MM.1S (cell line): ENCODE data around the gene AP5B1.

ENCODE experiments used
- EZH2 ChIP-seq: fragments of 300-600 bp; sonication (generic); optimal IDR thresholded peaks from 2 replicates; pipeline ENCODE3; 2017; ENCODE audit warnings: low read depth, mild to moderate bottlenecking, antibody characterized with exemption, low read length, mixed read lengths
- TF ChIP-seq, protein P1 (sequence below): fragments of 300-600 bp; sonication (generic); IDR thresholded peaks from 2 replicates; pipeline ENCODE4 v1.5.1; 2016; ENCODE audit warnings: antibody characterized with exemption, low read length, mixed read lengths

DNA sequence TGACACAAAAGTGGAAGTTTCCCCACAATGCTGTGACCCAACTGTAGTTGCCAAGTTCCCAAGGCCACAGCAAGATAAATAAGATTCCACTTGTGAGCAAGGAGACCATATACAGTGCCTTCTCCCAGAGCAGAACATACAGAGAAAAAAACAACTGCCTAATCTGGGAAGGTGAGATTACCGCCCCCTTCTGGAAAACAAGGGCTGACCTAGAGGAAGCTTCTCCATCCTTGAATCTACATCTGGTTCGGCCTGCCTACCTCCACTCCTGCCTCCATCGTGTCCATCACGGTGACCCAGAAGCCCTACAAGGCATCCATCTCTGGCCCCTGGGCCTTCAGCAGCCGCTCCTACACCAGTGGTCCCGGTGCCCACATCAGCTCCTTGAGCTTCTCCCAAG lies 54.1 kb downstream of the AP5B1 start:
- TF ChIP-seq, protein P1, sequence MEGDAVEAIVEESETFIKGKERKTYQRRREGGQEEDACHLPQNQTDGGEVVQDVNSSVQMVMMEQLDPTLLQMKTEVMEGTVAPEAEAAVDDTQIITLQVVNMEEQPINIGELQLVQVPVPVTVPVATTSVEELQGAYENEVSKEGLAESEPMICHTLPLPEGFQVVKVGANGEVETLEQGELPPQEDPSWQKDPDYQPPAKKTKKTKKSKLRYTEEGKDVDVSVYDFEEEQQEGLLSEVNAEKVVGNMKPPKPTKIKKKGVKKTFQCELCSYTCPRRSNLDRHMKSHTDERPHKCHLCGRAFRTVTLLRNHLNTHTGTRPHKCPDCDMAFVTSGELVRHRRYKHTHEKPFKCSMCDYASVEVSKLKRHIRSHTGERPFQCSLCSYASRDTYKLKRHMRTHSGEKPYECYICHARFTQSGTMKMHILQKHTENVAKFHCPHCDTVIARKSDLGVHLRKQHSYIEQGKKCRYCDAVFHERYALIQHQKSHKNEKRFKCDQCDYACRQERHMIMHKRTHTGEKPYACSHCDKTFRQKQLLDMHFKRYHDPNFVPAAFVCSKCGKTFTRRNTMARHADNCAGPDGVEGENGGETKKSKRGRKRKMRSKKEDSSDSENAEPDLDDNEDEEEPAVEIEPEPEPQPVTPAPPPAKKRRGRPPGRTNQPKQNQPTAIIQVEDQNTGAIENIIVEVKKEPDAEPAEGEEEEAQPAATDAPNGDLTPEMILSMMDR = peak; percentile 31
- TF ChIP-seq EZH2 = no peak
